GM19239 (cell line): ENCODE results near the gene INPP4B.

ENCODE experiments used
- DNase-seq: peaks from one replicate; pipeline ENCODE4 v3.0.0; 2011; ENCODE audit warnings: low spot score; ENCODE audit not compliant: insufficient read length
- FAIRE-seq: peaks from 2 replicates; lab custom pipeline; 2011; peaks lifted over from hg19 to GRCh38; lab: Jason Lieb, UNC

INPP4B gene

GRCh38 chr4:142130666-142131065 lies 715.4 kb downstream of the INPP4B start:
- no peak for DNase-seq
- FAIRE-seq: no peak

DNA sequence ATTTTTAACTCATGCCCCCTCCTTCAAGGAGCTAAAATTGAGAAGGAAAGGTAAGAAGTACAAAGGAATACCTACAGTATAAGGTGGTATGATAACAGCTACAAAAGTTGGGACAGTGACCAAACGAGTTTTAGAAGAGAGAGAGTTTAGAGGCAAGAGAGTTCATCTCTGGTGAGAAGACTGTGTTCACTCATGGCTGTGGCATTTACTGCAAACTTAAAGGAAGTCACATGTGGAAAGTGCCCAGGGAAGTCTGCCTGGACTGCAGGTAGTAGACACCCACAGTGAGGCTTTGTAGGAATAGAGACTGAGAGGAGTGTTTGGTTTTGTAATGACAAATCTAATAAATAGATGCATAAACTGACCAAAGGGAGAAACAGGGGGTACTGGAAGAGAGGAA lies 716.2 kb downstream of the INPP4B start:
- FAIRE-seq (no peak), DNase-seq (no peak)

GRCh38 chr4:142129473-142129872 lies 716.6 kb downstream of the INPP4B start:
- FAIRE-seq: no peak
- no peak for DNase-seq

DNA sequence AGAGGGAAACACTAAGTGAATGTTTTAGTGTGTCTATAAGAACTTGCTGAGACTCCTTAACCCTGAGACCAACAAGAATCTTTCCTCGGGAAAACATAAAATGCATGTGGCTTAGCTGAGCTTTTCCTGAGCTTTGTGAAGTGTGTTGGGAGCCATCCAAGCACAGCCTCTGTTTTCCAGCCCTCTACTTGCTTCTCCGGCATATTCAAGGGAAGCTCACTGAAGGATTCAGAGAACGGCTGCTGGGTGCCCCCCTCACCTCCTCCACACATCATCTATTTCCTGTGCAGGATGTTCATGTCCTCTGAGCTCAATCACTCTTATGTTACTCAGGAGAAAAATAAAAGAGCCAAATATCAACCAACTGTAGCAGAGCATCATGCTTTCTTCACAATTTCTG lies 717.6 kb downstream of the INPP4B start:
- DNase-seq: no peak
- no peak for FAIRE-seq

- peak; percentile 85 for FAIRE-seq
- peak; percentile 1 for DNase-seq
Measured at GRCh38 chr4:142126890-142127497, 719.1 kb downstream of the INPP4B start.

GRCh38 chr4:142124874-142125273 lies 721.2 kb downstream of the INPP4B start:
- no peak for DNase-seq
- no peak for FAIRE-seq

DNA sequence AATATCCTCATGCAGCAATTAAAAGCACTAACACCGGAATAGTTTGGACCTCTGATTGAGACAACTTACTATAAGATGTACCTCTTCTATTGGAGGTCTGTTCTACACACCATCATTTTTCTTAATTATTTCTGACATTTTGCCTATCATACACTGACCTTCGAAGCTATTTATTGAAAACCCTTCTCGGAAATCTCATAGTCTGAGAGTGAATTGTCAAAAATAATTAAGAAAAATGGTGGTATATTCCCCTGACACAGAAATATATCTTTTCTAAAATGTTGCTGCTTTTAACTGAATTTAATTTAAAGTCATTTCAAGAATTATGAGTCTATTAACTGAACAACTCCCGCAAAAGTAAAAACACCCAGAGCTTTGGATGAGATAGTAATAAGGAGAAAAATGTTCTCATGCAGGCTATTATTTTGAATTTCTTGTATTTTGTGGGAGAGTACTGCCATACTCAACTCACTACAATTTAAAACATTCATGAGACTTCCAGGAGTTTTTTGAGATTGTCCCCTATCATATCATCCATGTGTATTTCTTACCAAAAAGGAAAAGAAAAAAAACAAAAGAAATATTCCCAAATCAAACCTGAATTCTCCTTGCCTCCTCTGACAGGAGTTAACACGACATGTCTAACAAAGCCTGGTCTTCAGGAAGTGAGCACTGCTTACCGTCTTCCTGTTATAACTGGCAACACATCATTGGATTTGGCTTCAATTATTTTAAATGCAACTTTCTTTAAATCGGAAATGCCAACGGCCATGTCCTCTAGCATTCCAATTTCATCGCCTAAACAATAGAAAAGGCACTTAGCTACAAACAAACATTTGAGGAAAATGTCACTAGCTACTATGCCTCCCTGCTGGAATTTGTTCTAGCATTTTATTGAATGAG lies 724.4 kb downstream of the INPP4B start:
- DNase-seq (no peak), FAIRE-seq (no peak)

- DNase-seq: no peak
- no peak for FAIRE-seq
Measured at GRCh38 chr4:142120921-142121320, 725.2 kb downstream of the INPP4B start.

- no peak for FAIRE-seq
Measured at GRCh38 chr4:142112451-142112850, 733.6 kb downstream of the INPP4B start.

GRCh38 chr4:142110136-142110535 lies 736.0 kb downstream of the INPP4B start:
- DNase-seq: no peak
- FAIRE-seq: no peak

More at GRCh38 chr4:142112451-142112850, 733.6 kb downstream of the INPP4B start:
- no peak for DNase-seq

DNA sequence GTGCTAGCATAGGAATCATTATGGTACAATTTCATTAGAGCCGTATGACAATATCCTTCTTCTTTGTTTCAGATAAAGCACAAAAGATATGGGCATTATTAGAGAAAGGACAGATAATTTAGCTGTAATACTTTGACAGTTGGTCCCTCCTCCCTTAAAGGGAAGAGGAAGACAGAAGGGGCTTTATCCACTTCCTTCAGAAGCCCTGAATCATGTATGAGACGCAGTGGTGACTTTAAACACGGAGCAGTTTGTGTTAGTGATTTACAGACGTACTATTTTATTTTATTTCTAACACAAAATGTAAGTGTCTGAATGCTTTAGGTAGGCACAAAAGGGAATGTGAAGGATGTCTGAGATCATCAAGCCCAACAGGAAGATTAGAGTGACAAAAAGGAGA lies 742.1 kb downstream of the INPP4B start:
- FAIRE-seq (no peak), DNase-seq (no peak)

- DNase-seq (no peak), FAIRE-seq (no peak)
Measured at GRCh38 chr4:142101401-142101800, 744.7 kb downstream of the INPP4B start.

GRCh38 chr4:142100941-142101340 lies 745.2 kb downstream of the INPP4B start:
- no peak for DNase-seq
- FAIRE-seq: no peak

- FAIRE-seq (no peak), DNase-seq (no peak)
Measured at GRCh38 chr4:142098900-142099545, 747.1 kb downstream of the INPP4B start.

GRCh38 chr4:142098380-142098779 lies 747.7 kb downstream of the INPP4B start:
- no peak for DNase-seq
- no peak for FAIRE-seq

- FAIRE-seq (no peak), DNase-seq (no peak)
Measured at GRCh38 chr4:142097015-142097414, 749.1 kb downstream of the INPP4B start.

DNA sequence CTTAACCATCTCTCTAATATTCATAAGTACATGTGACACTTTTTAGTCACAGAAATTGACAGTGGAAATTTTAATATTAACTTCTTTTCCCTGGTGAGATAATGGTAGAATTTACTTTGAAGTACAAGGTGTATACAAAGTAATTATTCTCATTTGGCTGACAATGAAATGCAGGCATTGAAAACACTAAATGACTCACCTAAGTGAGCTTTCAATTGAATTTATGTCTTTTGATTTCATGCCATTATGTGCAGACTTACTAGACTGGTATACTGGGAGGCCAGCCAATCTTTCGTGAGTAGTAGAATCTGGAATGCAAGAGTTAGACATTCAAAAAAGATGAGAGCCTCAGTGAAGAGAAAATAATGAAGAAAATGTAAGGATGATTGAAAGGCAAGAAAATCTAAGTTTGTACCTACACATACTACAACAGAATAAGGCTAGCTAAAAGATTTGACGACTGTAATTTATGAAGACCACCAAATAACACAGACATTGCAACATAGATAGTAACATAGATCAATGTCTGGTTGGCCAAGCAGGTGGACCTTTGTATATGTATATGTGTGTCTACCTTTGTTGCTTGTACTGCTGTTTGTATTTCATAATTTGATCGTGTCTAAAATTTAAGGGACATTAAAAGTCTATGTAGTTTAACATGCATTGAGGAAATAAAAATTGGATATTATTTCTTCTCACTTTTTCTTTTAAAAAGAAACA lies 750.1 kb downstream of the INPP4B start:
- FAIRE-seq (no peak), DNase-seq (no peak)

- FAIRE-seq: no peak
Measured at GRCh38 chr4:142092941-142093340, 753.2 kb downstream of the INPP4B start.

DNA sequence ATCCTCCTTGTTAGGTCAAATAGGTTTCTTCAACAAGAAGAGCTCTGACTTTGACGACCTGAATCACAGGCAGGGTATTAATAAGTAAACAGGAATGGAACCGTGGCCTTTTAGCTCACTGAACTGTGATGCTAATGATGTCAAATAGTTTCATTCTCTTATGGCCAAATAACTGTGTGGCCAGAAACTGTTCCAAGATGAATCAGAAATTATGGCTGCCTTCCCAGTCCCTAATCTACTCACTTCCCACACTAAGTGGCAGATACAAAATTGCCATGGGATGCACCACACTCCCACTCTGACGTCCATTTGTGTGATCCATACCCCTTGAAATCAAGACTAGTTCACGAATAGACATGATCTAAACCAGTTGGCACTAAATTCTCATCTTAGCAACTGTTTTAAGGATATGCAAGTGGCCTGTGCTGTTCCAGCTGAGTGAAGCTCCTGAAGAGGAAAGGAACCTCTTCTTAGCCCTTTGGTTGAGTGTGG lies 754.4 kb downstream of the INPP4B start:
- no peak for FAIRE-seq

More at GRCh38 chr4:142092941-142093340, 753.2 kb downstream of the INPP4B start:
- no peak for DNase-seq

DNA sequence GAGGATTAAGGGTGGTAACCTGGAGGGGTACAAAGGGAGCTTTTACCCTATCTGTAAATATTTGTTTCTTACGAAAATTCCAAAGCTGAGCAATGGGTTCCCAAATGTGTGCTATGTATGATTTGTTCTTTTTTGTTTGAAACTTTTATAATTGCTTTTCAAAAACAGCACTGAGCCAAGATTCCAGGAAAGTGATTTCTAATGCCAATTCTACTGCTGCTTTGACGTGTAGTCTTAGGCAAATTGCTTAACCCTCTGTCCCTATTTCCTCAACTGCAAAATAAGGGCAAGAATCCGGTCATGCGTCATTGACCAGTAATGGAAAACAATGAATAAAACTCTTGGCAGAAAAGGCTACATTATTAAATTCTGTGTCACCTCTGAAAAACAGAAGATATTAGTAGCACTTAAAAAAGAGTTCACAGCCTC lies 755.0 kb downstream of the INPP4B start:
- no peak for DNase-seq
- FAIRE-seq: no peak

More for the DNA sequence above, 754.4 kb downstream of the INPP4B start:
- DNase-seq: no peak
